GM10266 (cell line): ENCODE data around the gene LINGO1.

Source experiments
- DNase-seq: peaks from one replicate; pipeline ENCODE4 v3.0.0; 2012; ENCODE audit errors: extremely low spot score
- TF ChIP-seq, protein P1 (sequence below): IDR thresholded peaks from 2 replicates; pipeline ENCODE4 v1.5.1; 2012; ENCODE audit warnings: mild to moderate bottlenecking, low read depth; ENCODE audit not compliant: control insufficient read depth, insufficient read depth; ENCODE audit errors: missing control alignments

The LINGO1 gene

GRCh38 chr15:77620960-77621647, 11.6 kb downstream of the LINGO1 start:
- TF ChIP-seq, protein P1, sequence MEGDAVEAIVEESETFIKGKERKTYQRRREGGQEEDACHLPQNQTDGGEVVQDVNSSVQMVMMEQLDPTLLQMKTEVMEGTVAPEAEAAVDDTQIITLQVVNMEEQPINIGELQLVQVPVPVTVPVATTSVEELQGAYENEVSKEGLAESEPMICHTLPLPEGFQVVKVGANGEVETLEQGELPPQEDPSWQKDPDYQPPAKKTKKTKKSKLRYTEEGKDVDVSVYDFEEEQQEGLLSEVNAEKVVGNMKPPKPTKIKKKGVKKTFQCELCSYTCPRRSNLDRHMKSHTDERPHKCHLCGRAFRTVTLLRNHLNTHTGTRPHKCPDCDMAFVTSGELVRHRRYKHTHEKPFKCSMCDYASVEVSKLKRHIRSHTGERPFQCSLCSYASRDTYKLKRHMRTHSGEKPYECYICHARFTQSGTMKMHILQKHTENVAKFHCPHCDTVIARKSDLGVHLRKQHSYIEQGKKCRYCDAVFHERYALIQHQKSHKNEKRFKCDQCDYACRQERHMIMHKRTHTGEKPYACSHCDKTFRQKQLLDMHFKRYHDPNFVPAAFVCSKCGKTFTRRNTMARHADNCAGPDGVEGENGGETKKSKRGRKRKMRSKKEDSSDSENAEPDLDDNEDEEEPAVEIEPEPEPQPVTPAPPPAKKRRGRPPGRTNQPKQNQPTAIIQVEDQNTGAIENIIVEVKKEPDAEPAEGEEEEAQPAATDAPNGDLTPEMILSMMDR, result no peak
- DNase-seq, result no peak

- TF ChIP-seq, protein P1, result no peak
- no peak for DNase-seq
These were observed 12.4 kb downstream of the LINGO1 start for GRCh38 chr15:77620297-77620696.

DNA sequence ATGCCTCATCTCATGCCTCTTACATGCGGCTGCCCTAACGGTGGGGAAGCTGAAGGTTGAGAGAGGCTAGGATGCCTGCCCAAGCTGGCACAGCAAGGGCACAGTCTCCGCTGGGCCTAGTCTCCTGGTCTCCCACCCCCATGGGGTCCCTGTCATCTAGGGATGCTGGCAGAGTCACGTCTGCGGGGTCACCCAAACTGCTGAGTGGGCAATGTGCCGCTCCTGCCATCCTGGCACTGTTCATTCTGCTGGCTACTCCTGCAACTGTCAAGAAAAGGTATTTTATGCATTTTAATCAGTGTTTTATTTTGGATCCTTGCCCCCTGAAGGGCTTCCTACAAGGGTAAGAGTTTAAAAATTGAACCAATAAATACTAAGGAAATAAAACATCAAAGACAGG, 12.8 kb downstream of the LINGO1 start:
- TF ChIP-seq, protein P1, result no peak
- DNase-seq, result no peak

DNA sequence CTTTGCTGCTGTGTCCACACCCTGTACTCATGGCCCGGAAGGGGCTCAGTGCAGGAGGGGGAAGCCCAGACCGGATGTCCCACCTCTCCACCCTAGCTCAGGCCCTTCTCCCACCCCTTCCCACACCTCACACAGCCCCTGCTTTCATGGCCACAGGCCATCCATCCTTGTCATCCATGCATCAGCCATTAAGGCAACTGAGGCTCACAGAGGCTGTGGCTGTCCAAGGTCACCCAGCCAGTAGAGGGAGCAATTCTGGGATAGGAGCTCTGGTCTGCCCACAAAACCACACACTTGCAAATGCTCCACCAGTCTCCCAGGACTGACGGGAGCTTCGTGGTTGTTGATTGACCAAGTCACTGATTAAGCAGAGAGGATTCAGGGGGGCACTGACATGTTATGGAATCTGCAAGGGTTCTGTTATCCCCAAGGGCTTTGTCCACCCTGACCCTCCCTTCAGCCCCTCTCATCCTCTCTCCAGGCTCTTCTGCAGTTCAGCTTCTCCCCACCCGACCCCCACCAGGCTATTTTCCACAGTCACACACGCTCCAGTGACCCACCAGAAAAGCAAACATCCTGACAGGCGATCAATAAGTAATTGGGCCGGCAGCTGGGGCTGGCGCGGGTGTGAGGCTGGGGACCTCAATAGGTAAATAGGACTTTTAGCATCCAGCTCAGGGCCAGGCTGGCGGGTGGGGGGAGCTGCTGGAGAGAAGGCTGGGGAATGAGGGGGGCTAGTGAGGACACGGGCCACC, 15.1 kb downstream of the LINGO1 start:
- DNase-seq, result no peak
- TF ChIP-seq, protein P1, result peak; percentile 30

GRCh38 chr15:77616072-77616471, 16.6 kb downstream of the LINGO1 start:
- no peak for DNase-seq
- TF ChIP-seq, protein P1, result no peak

DNA sequence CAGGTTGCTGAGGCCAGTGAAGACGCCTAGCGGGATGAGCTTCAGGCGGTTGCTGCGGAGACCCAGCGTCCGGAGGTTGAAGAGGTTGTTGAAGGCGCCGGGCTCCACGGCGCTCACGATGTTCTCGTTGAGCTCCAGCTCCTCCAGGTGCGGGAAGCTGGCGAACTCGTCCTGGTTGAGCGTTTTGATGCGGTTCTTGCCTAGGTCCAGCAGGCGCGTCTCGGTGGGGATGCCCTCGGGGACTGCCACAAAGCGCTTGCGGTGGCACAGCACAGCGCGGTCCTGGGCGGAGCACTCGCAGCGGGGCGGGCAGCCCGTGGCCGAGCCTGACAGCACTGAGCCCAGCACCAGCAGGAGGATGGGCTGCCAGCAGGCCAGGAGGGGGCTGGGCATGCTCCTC, 17.2 kb downstream of the LINGO1 start:
- DNase-seq, result peak; percentile 14
- TF ChIP-seq, protein P1, result no peak

DNA sequence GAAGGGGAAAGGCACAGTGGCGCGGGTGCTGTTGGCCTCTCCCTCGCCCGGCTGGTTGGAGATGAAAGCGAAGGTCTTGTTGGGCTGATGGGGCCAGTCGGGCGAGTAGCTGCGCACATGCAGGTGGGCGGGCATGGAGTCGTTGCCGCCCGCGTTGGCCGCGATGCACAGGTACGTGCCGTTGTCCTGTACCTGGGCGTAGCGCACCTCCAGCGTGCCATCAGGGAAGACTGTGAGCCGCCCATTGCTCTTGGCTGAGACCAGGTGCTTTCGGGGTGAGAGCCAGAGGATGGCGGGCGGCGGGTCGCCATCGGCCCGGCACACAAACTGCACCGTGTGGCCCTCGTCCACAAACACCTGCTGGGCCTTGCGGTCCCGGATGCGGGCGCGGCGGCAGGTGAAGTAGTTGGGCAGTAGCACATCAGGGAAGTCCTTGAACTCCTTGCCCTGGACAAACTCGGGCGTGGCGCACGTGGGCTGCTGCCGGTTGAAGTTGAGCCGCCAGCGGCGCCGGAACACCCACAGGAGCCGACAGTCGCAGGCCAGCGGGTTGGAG, 18.4 kb downstream of the LINGO1 start:
- DNase-seq, result peak; percentile 9
- TF ChIP-seq, protein P1, result no peak
